ENCODE results near the gene ATP6AP2.
A peak's percentile ranks its signal among the peaks of the same experiment; 100 is the strongest.
"Not testable (repeated sequence)": the region's sequence is repeated elsewhere in the genome, so short reads cannot be mapped to it uniquely, and the experiment has no call there.

Gene ATP6AP2

GRCh38 chrX:40571164-40571563 is 9.6 kb upstream of the ATP6AP2 start:
- H3K79me1 ChIP-seq (ENCODE audit: low read length); H2AK5ac ChIP-seq (ENCODE audit: low read length); H3K27me3 ChIP-seq (ENCODE audit: insufficient read depth, low read length, poor library complexity); DNase-seq; H3K18ac ChIP-seq (ENCODE audit: low read length); H3K79me2 ChIP-seq (ENCODE audit: control insufficient read depth, insufficient read depth, low read length); H3K9ac ChIP-seq (ENCODE audit: low read length); H4K8ac ChIP-seq (ENCODE audit: low read depth, low read length); H3K4me2 ChIP-seq (ENCODE audit: low read length); H3K36me3 ChIP-seq (ENCODE audit: control insufficient read depth, insufficient read depth, low read length); H3K4ac ChIP-seq (ENCODE audit: low read depth, low read length); H3K23ac ChIP-seq (ENCODE audit: low read length); H4K5ac ChIP-seq (ENCODE audit: low read length); H3K4me1 ChIP-seq (ENCODE audit: control insufficient read depth, low read depth, low read length); H3K56ac ChIP-seq (ENCODE audit: low read length); H3K4me3 ChIP-seq (ENCODE audit: low read length); H2BK120ac ChIP-seq (ENCODE audit: low read depth, low read length); H2BK5ac ChIP-seq (ENCODE audit: low read length); H2BK15ac ChIP-seq (replicated peaks; ENCODE audit: low read depth); H3K27ac ChIP-seq (ENCODE audit: low read depth, low read length): not testable (repeated sequence)
- WGBS (ENCODE audit: extremely low coverage, insufficient coverage, low lambda C conversion rate) = no CpG with 5 or more reads among the region's 5 CpGs

GRCh38 chrX:40571600-40571999 is 9.2 kb upstream of the ATP6AP2 start:
- Histone ChIP-seq H3K4ac (ENCODE audit: low read depth, low read length) (no peak overlapping the region), H3K56ac (ENCODE audit: low read length) (no peak overlapping the region), H3K4me3 (ENCODE audit: low read length) (no peak overlapping the region), H3K27me3 (ENCODE audit: insufficient read depth, low read length, poor library complexity) (no peaks in the 10 kb centered on the region), H3K79me2 (ENCODE audit: control insufficient read depth, insufficient read depth, low read length) (no peaks in the 10 kb centered on the region), H3K9ac (ENCODE audit: low read length) (no peak overlapping the region), H3K4me2 (ENCODE audit: low read length) (no peak overlapping the region), H2BK120ac (ENCODE audit: low read depth, low read length) (no peak overlapping the region), H2AK5ac (ENCODE audit: low read length) (no peak overlapping the region), H3K23ac (ENCODE audit: low read length) (no peak overlapping the region), H4K8ac (ENCODE audit: low read depth, low read length) (no peak overlapping the region), H2BK15ac (replicated peaks; ENCODE audit: low read depth) (no peak overlapping the region), H3K18ac (ENCODE audit: low read length) (no peak overlapping the region), H3K79me1 (ENCODE audit: low read length) (no peaks in the 10 kb centered on the region), H3K27ac (ENCODE audit: low read depth, low read length) (no peak overlapping the region), H2BK5ac (ENCODE audit: low read length) (no peak overlapping the region), H4K5ac (ENCODE audit: low read length) (no peak overlapping the region), H3K4me1 (ENCODE audit: control insufficient read depth, low read depth, low read length) (no peaks in the 10 kb centered on the region), H3K36me3 (ENCODE audit: control insufficient read depth, insufficient read depth, low read length) (no peaks in the 10 kb centered on the region)
- no CpG with 5 or more reads among the region's 3 CpGs for WGBS (ENCODE audit: extremely low coverage, insufficient coverage, low lambda C conversion rate)
- DNase-seq = no peak

- H3K18ac ChIP-seq (ENCODE audit: low read length) = no peak overlapping the region
- no peaks in the 10 kb centered on the region for H3K4me1 ChIP-seq (ENCODE audit: control insufficient read depth, low read depth, low read length)
- H3K4ac ChIP-seq (ENCODE audit: low read depth, low read length) = no peak overlapping the region
- no peak overlapping the region for H2AK5ac ChIP-seq (ENCODE audit: low read length)
- no peaks in the 10 kb centered on the region for H3K79me2 ChIP-seq (ENCODE audit: control insufficient read depth, insufficient read depth, low read length)
- no CpG with 5 or more reads among the region's 2 CpGs for WGBS (ENCODE audit: extremely low coverage, insufficient coverage, low lambda C conversion rate)
- no peaks in the 10 kb centered on the region for H3K79me1 ChIP-seq (ENCODE audit: low read length)
- no peak overlapping the region for H2BK5ac ChIP-seq (ENCODE audit: low read length)
- no peak overlapping the region for H3K27ac ChIP-seq (ENCODE audit: low read depth, low read length)
- H4K8ac ChIP-seq (ENCODE audit: low read depth, low read length) = no peak overlapping the region
- H2BK15ac ChIP-seq (replicated peaks; ENCODE audit: low read depth) = no peak overlapping the region
- no peak overlapping the region for H3K23ac ChIP-seq (ENCODE audit: low read length)
- H2BK120ac ChIP-seq (ENCODE audit: low read depth, low read length) = no peak overlapping the region
- H3K36me3 ChIP-seq (ENCODE audit: control insufficient read depth, insufficient read depth, low read length) = no peaks in the 10 kb centered on the region
- no peak overlapping the region for H3K4me3 ChIP-seq (ENCODE audit: low read length)
- H3K9ac ChIP-seq (ENCODE audit: low read length) = no peak overlapping the region
- no peak overlapping the region for H4K5ac ChIP-seq (ENCODE audit: low read length)
- H3K56ac ChIP-seq (ENCODE audit: low read length) = no peak overlapping the region
- no peaks in the 10 kb centered on the region for H3K27me3 ChIP-seq (ENCODE audit: insufficient read depth, low read length, poor library complexity)
- peak; percentile 22 for DNase-seq
- no peak overlapping the region for H3K4me2 ChIP-seq (ENCODE audit: low read length)
Observed at GRCh38 chrX:40573763-40574162, 7.0 kb upstream of the ATP6AP2 start.

- H3K4me3 ChIP-seq (ENCODE audit: low read length); H2BK120ac ChIP-seq (ENCODE audit: low read depth, low read length); H2BK5ac ChIP-seq (ENCODE audit: low read length); H3K79me2 ChIP-seq (ENCODE audit: control insufficient read depth, insufficient read depth, low read length); H4K5ac ChIP-seq (ENCODE audit: low read length); DNase-seq; H2AK5ac ChIP-seq (ENCODE audit: low read length); H3K4me1 ChIP-seq (ENCODE audit: control insufficient read depth, low read depth, low read length); H2BK15ac ChIP-seq (replicated peaks; ENCODE audit: low read depth); H3K56ac ChIP-seq (ENCODE audit: low read length); H3K18ac ChIP-seq (ENCODE audit: low read length); H3K4me2 ChIP-seq (ENCODE audit: low read length); H3K23ac ChIP-seq (ENCODE audit: low read length); H3K27ac ChIP-seq (ENCODE audit: low read depth, low read length); H3K9ac ChIP-seq (ENCODE audit: low read length); H3K36me3 ChIP-seq (ENCODE audit: control insufficient read depth, insufficient read depth, low read length); H3K4ac ChIP-seq (ENCODE audit: low read depth, low read length); H3K79me1 ChIP-seq (ENCODE audit: low read length); H4K8ac ChIP-seq (ENCODE audit: low read depth, low read length); H3K27me3 ChIP-seq (ENCODE audit: insufficient read depth, low read length, poor library complexity): not testable (repeated sequence)
- no CpG with 5 or more reads among the region's 2 CpGs for WGBS (ENCODE audit: extremely low coverage, insufficient coverage, low lambda C conversion rate)
Observed at GRCh38 chrX:40575411-40575810, 5.4 kb upstream of the ATP6AP2 start.

- H3K79me1 ChIP-seq (ENCODE audit: low read length) = no peaks in the 10 kb centered on the region
- H3K56ac ChIP-seq (ENCODE audit: low read length) = no peak overlapping the region
- H3K27ac ChIP-seq (ENCODE audit: low read depth, low read length) = no peak overlapping the region
- no CpG with 5 or more reads among the region's 3 CpGs for WGBS (ENCODE audit: extremely low coverage, insufficient coverage, low lambda C conversion rate)
- no peak overlapping the region for H3K4me3 ChIP-seq (ENCODE audit: low read length)
- H4K5ac ChIP-seq (ENCODE audit: low read length) = no peak overlapping the region
- H2BK5ac ChIP-seq (ENCODE audit: low read length) = no peak overlapping the region
- no peak for DNase-seq
- H3K18ac ChIP-seq (ENCODE audit: low read length) = no peak overlapping the region
- H3K4me1 ChIP-seq (ENCODE audit: control insufficient read depth, low read depth, low read length) = no peaks in the 10 kb centered on the region
- no peak overlapping the region for H4K8ac ChIP-seq (ENCODE audit: low read depth, low read length)
- no peaks in the 10 kb centered on the region for H3K27me3 ChIP-seq (ENCODE audit: insufficient read depth, low read length, poor library complexity)
- no peak overlapping the region for H2BK15ac ChIP-seq (replicated peaks; ENCODE audit: low read depth)
- no peaks in the 10 kb centered on the region for H3K36me3 ChIP-seq (ENCODE audit: control insufficient read depth, insufficient read depth, low read length)
- H3K9ac ChIP-seq (ENCODE audit: low read length) = no peak overlapping the region
- no peaks in the 10 kb centered on the region for H3K79me2 ChIP-seq (ENCODE audit: control insufficient read depth, insufficient read depth, low read length)
- H2BK120ac ChIP-seq (ENCODE audit: low read depth, low read length) = no peak overlapping the region
- no peak overlapping the region for H3K4ac ChIP-seq (ENCODE audit: low read depth, low read length)
- no peak overlapping the region for H3K23ac ChIP-seq (ENCODE audit: low read length)
- no peak overlapping the region for H2AK5ac ChIP-seq (ENCODE audit: low read length)
- H3K4me2 ChIP-seq (ENCODE audit: low read length) = no peak overlapping the region
Observed at GRCh38 chrX:40576291-40576690, 4.5 kb upstream of the ATP6AP2 start.

- Histone ChIP-seq H3K27ac (ENCODE audit: low read depth, low read length) (no peak overlapping the region), H3K23ac (ENCODE audit: low read length) (no peak overlapping the region), H3K18ac (ENCODE audit: low read length) (no peak overlapping the region), H3K79me2 (ENCODE audit: control insufficient read depth, insufficient read depth, low read length) (peaks cover 6% of the 10 kb centered on the region), H3K4me3 (ENCODE audit: low read length) (no peak overlapping the region), H3K36me3 (ENCODE audit: control insufficient read depth, insufficient read depth, low read length) (no peaks in the 10 kb centered on the region), H3K56ac (ENCODE audit: low read length) (no peak overlapping the region), H4K8ac (ENCODE audit: low read depth, low read length) (no peak overlapping the region), H3K4me1 (ENCODE audit: control insufficient read depth, low read depth, low read length) (no peaks in the 10 kb centered on the region), H3K4me2 (ENCODE audit: low read length) (no peak overlapping the region), H3K79me1 (ENCODE audit: low read length) (no peaks in the 10 kb centered on the region), H3K9ac (ENCODE audit: low read length) (no peak overlapping the region), H3K4ac (ENCODE audit: low read depth, low read length) (no peak overlapping the region), H2BK5ac (ENCODE audit: low read length) (no peak overlapping the region), H4K5ac (ENCODE audit: low read length) (no peak overlapping the region), H2BK15ac (replicated peaks; ENCODE audit: low read depth) (no peak overlapping the region), H3K27me3 (ENCODE audit: insufficient read depth, low read length, poor library complexity) (no peaks in the 10 kb centered on the region), H2AK5ac (ENCODE audit: low read length) (no peak overlapping the region), H2BK120ac (ENCODE audit: low read depth, low read length) (no peak overlapping the region)
- WGBS (ENCODE audit: extremely low coverage, insufficient coverage, low lambda C conversion rate) = no CpG with 5 or more reads among the region's 7 CpGs
- DNase-seq = no peak
Observed at GRCh38 chrX:40578039-40578695, 2.6 kb upstream of the ATP6AP2 start.
